ENCODE measurements around the gene MED19.
"Not testable (repeated sequence)": the region's sequence is repeated elsewhere in the genome, so short reads cannot be mapped to it uniquely, and the experiment has no call there.

The MED19 gene

DNA sequence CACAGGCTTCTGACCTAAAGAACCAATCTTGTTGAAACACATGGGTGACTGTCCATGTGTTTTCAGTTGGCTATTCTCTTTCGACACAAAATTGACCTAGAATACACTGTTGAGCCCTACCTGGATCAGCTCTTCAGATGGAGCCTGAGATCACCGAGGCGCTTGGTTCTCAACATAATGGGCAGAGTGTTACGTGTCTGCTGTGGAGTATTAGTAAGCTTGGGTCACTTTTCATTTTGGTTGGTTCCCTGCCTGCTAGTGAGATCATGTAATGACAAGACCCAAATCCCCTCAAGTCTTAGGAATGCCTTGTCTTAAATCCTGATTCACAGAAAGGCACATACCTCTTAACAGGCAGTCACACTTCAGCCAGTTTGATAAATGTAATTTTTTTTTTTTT is 8.7 kb downstream of the MED19 start:
- no peak for DNase-seq

- DNase-seq, result no peak
Observed at GRCh38 chr11:57700425-57700824, 11.6 kb downstream of the MED19 start.

DNA sequence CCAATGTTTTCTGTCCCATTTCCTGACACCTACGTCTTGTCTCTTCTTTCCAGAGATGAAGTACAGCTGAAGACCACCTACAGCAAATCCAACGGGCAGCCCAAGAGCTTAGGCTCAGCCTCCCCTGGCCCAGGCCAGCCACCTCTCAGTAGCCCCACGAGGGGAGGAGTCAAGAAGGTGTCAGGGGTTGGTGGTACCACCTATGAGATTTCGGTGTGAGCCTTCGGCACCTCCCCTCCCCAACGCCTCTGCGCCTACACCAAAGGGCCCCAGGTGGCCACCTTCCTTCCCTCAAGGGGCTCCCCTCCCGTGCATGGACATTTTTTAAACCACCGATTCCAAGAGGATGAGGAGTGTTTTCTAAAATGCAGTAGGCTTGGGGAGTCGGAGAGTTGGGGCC is 12.2 kb downstream of the MED19 start:
- DNase-seq, result no peak

- DNase-seq, result no peak
Observed at GRCh38 chr11:57698843-57699365, 13.1 kb downstream of the MED19 start.

DNA sequence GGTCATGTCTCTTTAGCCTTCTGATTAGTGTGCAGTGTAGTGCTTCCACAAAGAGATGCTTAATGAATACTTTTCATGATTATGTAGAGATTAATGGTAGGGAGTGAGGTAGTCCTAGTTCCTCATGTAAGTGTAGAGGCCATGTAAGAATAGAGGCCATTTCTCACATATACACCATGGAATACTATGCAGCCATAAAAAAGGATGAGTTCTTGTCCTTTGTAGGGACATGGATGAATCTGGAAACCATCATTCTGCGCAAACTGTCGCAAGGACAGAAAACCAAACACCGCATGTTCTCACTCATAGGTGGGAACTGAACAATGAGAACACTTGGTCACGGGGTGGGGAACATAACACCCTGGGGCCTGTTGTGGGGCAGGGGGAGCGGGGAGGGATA is 21.5 kb downstream of the MED19 start:
- not testable (repeated sequence) for DNase-seq

DNA sequence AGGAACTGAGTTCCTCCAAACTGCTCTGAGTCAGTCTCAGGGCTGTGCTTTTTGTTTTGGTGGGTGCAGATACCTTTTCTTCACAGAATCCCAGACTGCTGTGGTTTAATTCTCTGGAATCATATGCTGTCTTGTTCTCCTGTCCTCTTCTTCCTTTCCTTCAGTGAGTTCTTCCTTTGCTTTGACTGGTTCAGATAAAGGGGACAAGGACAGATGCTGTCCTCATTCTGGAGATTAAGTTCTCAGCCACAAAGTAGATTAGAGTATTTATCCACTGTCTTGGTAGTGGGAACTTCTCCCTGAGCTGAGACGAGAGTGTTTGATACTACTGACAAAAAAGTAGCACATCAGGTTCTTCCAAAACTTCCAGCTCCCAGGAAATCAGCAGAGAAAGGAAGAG is 30.8 kb downstream of the MED19 start:
- no peak for DNase-seq

DNA sequence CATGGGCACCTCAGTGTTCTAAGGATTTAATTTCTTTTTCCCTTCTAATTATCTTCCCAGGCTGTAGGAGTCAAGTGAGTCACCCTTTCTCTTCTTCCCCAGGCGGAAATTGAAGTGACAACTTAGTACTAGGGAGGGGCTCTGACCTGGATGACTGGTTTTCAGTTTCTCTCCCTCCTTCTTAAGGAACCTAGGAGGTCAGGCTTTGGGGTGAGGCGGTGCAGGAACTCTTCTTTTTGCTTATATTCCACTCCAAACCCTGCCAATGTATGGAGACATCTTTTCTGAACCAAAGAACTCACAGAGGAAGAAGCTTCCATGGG is 31.5 kb downstream of the MED19 start:
- no peak for DNase-seq

GRCh38 chr11:57679396-57679795 is 32.6 kb downstream of the MED19 start:
- DNase-seq, result no peak

- no peak for DNase-seq
Observed at GRCh38 chr11:57675176-57675941, 36.7 kb downstream of the MED19 start.

DNA sequence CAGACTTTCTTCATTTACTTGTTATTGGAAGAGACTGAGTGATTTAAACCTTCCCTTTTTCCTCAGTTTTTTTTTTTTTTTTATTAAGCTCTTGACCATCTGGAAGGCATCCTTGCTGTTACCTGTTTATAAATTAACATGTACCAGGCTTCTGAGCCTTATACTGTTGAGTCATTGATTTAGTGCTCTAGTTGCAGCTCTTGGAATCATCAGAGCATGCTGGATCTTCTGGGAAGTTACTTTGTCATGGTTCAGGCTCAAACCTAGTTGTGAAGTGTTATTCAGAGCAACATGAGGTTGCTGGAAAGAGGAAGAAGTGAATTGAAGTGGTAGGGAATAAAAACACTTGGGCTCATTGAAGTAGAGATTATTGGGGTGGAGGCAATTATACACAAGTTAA is 37.8 kb downstream of the MED19 start:
- no peak for DNase-seq

- DNase-seq, result no peak
Observed at GRCh38 chr11:57668434-57668782, 43.6 kb downstream of the MED19 start.

DNA sequence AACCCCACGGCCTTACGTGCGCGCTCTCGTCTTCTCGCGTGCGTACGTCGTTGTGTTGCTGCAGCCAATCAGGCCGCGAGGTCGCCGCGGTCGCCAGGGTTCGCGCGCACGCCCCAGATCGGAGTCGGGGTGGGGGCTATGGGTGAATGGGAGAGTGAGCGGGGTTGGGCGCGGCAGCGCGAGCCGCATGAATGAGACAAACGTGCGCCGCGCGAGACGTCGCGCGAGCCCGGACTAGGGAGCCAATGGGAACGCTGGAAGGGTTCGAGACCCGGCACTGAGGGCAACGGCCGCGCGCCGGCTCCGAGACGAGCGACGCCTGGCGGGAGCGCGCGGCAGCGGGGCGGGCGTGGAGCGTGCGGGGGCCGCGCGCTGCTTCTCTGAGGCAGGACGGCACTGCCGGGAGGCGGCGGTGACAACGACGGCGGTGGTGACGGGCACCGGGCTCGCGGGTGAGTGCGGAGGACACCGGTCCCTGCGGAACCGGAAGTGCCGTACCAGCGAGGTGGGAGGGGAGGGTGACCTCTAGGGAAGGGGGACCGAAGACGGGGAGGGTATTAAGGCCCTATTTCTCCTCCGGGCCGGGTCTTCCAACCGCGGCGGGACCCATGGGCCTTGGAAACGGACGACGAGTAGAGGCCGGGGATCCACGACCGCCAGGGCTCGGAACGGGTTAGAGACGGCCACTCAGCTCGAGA is 44.1 kb downstream of the MED19 start, which contains the start of gene ZDHHC5:
ZDHHC5 (plus strand) TSS at position 379 of the 698 bp plus-strand sequence. CDS start 4,977 bp downstream, outside the sequence.
- peak; percentile 99 for DNase-seq

DNA sequence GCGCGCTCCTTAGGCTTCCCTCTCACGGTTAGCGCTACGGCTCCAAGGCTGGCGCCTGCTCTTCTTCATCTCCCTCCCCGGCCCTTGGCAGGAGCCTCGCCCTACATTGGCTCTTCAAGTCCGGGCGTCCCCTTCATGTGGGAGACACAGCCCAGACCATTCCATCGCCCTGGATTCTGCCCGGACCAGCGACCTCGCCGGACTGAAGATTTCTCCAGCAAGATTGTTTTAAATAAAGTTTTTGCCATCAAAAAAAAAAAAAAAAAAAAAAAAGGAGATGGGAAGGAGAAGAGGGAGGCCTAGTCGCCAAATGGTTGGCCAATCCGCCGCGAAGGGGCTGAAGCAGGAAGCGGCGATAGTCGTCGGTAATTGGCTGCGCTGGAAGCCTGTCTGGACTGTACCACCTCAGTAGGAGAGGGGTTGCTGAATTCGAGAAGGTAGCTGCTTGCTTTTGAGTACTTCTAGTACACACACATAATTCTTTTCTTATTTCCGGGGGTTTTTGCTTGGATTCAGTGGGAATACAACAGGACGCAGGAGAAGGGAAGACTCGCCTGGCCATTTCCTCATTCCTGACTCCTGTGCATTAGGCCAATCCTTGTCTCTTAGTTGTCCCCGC is 44.8 kb downstream of the MED19 start:
- DNase-seq, result peak in 1 of 2 experiments; percentile 91

DNA sequence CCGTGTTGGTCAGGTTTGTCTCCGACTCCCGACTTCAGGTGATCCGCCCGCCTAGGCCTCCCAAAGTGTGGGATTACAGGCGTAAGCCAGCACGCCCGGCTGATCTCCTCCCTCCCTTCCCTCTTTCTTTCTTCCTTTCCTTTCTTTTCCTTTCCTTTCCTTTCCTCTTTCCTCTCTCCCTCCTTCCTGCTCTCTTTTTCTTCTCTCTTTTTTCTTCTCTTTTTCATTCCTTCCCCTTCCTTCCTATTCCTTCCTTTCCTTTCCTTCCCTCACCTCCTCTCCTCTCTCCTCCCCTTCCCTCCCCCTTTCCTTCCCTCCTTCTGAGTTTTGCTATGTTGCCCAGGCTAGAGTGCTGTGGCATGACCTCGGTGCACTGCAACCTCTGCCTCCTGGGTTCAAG is 48.0 kb downstream of the MED19 start:
- no peak for DNase-seq

DNA sequence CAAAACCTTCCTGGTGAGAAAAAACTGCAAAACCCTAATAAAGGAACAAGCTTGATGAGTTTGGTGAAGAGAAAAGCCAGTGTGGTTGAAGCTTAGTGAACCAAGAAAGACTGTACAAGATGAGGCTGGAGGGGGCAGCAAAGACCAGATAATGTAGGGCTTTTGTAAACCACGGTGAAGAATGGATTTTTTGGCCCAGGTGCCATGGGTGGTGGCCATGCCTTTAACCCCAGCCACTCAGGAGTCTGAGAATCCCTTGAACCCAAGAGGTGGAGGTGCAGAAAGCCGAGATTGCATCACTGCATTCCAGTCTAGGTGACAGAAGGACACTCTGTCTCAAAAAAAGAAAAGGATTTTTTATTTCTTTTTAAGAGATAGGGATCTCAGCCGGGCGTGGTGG is 49.1 kb downstream of the MED19 start:
- DNase-seq, result no peak

DNA sequence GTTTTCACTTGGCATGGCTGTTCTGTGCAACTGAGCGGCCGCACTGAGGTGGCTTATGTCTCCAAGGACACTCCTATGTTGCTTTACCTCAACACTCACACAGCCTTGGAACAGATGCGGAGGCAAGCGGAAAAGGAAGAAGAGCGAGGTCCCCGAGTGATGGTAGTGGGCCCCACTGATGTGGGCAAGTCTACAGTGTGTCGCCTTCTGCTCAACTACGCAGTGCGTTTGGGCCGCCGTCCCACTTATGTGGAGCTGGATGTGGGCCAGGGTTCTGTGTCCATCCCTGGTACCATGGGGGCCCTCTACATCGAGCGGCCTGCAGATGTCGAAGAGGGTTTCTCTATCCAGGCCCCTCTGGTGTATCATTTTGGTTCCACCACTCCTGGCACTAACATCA is 52.3 kb downstream of the MED19 start:
- no peak for DNase-seq

- no peak for DNase-seq
Observed at GRCh38 chr11:57658023-57658361, 54.0 kb downstream of the MED19 start.

GRCh38 chr11:57657194-57658022 is 54.6 kb downstream of the MED19 start, which contains the start of gene CLP1:
CLP1 (plus strand) TSS chr11:57657762; CDS start chr11:57659477, 1,715 bp downstream.
- DNase-seq, result peak; percentile 99

DNA sequence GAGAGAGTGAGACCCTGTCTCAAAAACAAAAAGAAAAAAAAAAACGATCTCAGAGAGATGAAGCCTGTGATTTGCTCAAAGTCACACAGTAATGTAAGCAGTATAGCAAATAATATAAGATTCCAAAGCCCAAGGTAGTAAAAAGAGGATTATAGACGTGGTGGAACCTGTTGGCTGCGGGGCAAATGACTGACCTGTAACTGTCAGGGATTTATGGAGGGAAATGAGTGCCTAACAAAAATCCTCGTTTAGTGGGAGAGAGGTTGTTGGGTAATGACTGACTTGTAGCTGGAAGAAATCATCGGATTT is 55.2 kb downstream of the MED19 start:
- DNase-seq, result no peak

All from activated T-cell treated with anti-CD3 and anti-CD28 coated beads, Interleukin-2, amount 50 U/mL, for 48 hours (primary cell).